Hypothalamus (tissue), 51 donors: Measurements from ENCODE around the gene EIPR1.
A peak's percentile ranks its signal among the peaks of the same experiment; 100 is the strongest.

ENCODE experiments used
- DNase-seq, 51 donors: peaks; one replicate each; lab custom pipeline; 2025; lab: John Stamatoyannopoulos, UW

The EIPR1 gene

DNA sequence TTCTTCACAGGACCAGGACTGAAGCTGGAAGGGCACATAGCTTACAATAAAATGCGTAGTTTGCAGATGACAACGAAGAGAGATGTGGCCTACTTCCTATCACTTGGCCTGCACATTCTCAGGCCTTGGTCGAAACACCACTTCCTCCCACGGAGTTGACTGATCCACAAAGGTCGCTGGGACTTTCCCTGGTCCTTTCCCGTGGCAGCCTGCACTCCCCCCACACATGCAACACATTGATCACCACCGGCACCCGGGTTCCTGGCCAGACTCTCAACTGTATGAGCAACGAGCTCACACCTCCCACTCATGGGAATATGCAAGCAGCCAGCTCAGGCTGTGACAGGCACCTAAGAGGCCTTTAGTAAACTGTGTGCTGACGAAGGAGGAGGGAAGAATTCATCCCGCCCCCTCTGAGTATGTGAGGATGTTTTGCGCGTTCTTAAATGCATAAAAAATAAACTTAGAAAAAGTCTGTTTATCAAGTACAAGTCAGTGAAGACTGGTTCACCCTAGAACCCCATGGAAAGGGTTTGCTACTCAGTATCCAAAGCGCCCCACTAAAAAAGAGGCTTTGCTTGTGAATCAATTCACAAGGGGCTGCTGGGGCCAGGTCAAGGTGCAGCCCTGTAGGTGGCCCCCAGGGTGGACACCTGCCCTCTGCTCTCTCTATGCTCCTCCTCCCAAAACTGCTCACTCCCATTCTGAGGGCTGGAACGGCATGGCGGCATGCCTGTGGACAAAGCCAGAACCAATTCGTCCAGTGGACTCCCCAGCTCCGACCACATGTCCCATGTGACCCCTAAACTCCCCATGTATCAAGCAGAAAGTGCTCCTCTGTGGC is 154.3 kb downstream of the EIPR1 start:
- peak in 2 of 51 donors; percentile 16 to 63 for DNase-seq

DNA sequence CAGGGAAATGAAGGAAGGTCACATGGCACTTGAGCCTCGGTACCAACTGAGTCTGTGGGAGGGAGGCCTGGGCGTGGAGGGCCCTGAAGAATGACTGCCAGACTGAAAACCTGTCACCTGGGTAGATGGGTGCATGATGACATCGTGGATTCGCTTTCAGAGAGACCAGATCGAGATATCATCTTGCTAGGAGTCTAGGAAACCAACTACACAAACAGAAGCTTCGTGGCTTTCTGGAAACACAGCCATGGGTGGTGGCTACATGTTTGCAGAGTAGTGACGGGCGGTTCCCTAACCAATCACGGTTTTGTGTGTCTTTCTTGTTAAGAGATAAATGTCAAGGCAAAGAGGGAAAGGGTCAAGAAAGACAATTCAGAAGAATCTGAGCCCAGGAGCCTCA is 155.0 kb downstream of the EIPR1 start:
- no peak for DNase-seq

DNA sequence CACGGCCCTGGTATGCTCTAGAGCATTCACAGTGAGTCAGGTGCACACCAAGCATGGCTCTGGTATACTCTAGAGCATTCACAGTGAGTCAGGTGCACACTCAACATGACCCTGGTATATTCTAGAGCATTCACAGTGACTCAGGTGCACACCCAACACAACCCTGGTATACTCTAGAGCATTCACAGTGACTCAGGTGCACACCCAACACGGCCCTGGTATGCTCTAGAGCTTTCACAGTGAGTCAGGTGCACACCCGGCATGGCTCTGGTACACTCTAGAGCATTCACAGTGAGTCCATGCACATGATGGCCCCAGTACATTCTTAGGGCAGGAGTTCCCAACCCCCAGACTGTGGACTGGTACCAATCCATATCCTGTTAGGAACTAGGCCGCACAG is 158.1 kb downstream of the EIPR1 start:
- no peak for DNase-seq

DNA sequence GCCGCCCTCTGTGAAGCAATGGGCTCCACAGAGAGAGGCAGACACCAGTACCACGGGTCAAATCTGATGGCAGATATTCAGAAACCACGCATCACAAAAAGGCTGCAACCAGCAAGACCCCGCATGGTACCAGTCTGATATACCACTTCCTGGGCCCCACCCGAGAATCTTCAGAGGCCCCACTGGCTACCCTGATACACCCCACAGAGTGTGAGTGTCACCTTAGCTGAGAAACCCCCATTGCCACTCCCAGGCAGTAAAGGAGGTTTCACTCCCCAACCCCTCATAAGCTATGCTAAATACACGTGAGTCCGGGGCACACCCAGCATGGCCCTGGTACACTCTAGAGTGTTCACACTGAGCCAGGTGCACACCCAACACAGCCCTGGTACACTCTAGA is 160.0 kb downstream of the EIPR1 start:
- DNase-seq: no peak

DNA sequence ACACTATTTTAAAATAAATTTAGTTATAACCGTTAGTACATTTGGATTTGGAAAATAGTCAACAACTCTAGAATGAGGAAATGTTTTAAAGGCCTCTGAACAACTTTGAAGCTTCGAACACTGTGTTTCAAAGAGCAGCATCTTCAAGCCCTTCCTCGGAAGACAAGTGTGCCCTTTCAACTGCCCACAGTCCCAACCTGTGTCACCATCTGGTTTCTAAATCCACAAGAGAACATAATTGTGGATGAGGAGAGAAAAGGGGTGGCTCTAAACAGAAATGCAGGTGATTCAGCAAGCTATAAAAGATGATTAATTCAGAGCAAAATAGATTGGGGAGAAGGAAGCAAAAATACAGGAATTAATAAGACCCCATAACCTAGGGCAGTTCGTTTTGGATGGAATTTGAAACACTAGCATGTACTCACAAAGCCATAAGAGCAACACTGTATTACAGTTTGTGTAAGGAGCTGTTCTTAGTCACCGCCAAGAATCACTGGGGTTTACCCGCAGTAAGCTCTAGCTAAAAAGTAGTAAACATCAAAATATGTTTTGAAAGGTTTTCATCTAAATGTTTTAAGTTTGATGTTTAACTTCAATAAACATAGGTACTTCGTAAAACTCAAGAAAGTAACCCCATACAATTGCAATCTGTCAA is 160.7 kb downstream of the EIPR1 start:
- no peak for DNase-seq

DNA sequence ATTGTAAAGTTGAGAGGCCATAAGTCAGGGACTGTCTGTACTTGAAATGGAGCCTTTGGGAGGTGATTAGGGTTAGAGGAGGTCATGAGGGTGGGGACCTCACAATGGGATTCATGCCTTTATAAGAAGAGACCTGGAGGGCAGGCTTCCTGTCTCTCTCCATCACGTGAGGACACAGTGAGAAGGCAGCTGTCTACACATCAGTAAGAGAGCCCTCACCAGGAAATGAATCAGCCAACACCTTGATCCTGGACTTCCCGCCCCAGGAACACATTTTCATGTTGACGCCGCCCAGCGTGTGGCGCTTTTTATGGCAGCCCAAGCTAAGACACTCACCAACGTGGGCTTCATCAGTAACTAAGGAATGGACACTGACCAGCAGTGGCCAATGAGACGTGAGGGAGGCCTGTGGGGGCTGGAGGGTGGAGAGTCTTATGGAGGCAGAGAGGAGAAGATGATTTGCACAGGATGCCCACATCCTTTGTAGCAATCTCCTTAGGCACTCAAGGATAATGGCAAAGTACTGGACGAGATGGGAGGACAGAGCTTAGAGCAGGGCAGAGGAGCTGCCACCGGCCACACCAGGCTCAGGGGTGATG is 162.7 kb downstream of the EIPR1 start:
- DNase-seq: no peak

DNA sequence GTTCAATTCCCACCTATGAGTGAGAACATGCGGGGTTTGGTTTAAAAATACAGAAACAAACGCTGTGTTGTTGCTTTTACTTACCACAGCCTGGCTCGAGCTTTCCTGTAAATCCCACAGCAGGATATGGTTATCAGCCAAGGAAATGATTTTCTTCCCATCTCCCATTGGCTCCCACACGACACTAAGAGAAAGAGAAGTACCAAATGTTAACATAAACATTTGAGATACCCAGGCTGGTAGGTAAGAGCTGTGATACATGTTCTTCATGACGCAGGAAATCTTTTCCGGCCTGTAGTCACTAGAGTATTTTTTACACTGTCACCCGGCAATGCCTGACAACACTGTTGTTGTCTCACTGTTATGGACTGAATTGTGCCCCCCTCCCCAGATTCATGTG is 163.6 kb downstream of the EIPR1 start:
- no peak for DNase-seq

DNA sequence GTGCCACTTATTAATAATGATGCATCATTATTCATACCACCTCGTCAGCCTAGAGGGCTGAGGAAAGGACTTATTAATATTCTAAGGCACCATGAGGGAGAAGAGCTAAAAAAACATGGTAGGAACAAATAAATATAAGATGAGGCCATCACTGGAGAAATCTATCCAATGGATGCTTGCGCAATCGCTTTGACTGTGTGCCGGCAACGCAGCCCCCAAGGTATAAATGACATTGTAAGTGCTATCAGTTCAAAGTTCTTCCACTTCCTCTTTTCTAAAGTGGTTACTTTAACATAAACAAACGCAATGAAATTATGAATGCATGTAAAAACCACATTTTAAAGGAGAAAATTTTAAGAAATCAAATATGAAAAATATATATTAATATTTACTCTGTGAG is 164.6 kb downstream of the EIPR1 start:
- DNase-seq: no peak

DNA sequence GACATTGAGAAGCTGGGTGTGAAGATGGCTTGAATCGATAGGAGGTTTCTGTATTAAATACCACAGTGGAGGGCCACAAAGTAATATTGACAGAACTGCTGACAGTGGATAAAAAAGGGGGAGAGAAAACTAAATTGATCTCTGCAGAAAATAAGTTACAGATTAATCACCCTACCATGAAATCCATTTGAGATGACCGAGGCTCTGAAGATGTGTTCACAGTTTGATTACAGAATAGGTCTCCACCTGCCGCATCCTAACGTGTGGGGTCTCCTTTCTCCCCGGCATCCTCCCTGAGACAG is 165.6 kb downstream of the EIPR1 start:
- DNase-seq: no peak

DNA sequence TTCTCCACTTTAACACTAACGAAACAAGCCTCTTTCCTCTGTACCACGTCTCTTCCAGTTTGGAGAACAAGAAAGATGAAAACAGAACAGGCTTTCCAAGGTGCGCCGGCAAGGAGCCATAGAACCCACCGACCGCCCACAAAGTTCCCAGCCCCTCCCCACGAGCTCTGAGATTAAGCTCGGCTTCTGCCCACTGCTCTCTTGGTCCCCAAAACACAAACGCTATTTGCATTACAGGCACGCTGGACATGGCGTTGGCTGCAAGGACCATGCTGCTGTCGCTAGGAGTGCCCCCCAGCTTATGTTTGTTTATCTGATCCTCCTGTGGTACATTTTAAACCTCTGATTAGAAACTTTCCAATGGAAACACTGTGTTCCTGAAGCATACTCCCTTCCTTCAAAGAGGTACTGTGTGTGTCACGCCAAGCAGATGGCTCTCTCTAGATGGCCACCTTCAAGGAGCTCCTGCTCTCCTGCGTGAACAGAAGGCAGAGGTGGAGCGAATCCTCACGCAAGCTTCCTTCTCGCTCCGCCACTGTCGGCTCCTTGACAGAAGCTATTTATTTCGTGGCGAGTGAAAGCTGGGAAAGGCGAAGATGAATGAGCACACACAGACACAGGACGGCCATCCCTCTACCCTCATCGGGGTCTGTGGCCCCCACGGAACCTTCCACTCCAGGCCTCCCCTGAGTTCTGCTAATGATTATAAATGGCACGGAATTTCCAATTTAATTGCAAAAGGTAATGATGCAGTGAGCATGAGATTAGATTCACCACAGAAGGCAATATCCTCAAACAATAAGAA is 166.2 kb downstream of the EIPR1 start:
- DNase-seq: no peak

DNA sequence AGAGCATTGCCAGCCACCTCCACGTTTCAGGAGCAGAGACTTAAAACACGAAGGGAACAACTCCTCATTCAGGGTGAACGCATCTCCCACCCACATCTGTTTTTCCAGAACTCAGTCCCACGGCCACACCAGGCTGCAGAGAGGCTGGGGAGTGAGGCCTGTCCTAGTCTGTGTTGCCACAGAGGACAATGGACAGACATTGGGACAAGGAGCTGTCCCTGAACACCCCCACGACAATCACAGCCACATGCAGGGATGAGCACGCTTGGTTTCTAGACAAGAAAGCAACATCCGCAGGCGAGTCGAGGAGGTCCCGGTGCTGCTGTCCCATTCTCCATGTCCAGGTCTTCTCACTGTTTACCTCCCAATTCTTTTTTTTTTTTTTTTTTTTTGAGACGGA is 167.4 kb downstream of the EIPR1 start:
- no peak for DNase-seq

DNA sequence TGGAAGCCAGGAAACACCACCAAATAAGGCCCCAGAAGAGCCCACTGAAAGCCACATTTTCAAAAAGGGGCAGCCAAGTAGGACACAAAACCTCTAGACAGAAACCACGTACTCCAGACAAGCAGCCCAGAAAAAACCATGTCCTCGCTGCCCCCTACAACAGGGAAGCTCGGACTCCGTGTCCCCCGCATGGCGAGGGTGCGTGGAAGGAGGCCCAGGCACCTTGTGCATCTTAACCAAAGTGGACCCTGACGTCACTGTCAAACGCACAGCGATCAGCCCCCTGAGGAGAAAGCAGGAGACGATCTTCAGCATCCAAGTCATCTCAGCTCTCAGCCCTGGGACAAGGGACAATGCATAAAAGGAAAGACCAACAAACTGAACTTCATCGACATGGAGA is 168.4 kb downstream of the EIPR1 start:
- no peak for DNase-seq

DNA sequence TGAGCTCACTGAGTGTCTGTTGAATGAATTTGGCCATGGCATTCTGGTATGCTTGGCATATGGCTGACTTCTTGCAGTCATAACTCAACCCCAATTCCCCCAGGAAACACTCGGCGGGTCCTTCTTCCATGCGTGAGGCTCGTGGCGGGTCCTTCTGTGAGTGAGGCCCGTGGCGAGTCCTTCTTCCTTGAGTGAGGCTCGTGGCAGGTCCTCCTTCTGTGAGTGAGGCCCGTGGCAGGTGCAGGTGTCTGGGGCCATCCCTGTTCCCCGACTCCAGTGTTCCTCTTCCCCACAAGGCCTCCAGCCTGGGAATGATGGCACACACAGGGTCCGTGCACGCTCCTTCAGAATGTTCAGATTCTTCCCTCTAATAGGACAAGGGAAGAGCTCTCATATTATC is 169.0 kb downstream of the EIPR1 start:
- DNase-seq: no peak

DNA sequence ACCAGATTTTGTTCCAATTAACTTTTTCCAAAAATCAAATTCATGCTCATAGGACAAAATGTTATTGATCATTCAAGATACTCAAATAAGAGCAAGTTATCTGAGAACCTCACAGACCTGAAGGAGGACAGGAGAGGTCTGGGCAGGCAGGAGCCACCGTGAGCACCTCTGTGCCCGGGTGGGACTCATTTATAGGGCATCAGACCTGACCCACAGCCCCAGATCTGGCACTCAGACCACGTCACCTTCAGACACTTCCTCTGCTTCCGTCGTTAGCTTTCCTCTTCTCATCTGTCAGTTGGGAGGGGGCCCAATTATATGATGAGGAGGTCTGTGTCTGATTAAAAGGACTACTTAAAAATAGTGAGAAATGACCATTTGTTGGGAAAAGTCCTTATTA is 169.4 kb downstream of the EIPR1 start:
- DNase-seq: no peak

DNA sequence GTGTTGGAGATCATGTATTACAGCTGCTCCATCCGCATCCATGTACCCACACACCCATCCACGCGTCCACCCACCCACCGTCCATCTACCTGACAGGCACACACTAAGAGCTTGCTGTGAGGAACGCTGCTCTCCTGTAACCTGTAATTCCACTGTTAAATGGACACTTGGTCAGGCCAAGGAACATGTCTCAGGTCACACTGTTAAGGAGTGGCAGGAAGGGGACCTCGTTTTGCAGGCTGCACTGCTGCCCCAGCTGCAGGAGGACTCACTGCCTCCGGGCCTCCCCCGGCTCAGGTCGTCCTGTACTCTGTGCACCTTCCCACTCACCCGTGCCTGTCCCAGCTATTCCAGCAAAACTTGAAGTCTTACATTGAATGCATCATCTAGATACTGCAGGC is 170.5 kb downstream of the EIPR1 start:
- no peak for DNase-seq

DNA sequence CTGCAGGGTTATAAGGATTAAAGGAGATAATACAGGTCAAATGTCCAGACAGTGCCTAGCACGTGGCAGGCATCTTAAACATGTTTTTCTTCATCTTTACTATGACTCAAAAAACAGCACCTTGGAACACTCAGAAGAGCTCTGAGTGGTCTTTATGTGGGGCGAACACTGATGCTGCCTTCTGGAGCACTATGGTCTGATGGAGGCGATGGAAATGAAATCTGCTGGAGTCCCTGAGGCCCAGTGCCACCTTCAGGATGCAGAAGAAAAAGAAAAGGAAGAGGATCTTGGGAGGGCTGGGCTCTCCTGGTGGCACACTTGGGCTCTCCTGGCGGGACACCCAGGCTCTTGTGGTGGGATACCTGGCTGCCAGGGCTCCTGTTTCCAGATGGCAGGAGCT is 171.8 kb downstream of the EIPR1 start:
- DNase-seq: no peak

DNA sequence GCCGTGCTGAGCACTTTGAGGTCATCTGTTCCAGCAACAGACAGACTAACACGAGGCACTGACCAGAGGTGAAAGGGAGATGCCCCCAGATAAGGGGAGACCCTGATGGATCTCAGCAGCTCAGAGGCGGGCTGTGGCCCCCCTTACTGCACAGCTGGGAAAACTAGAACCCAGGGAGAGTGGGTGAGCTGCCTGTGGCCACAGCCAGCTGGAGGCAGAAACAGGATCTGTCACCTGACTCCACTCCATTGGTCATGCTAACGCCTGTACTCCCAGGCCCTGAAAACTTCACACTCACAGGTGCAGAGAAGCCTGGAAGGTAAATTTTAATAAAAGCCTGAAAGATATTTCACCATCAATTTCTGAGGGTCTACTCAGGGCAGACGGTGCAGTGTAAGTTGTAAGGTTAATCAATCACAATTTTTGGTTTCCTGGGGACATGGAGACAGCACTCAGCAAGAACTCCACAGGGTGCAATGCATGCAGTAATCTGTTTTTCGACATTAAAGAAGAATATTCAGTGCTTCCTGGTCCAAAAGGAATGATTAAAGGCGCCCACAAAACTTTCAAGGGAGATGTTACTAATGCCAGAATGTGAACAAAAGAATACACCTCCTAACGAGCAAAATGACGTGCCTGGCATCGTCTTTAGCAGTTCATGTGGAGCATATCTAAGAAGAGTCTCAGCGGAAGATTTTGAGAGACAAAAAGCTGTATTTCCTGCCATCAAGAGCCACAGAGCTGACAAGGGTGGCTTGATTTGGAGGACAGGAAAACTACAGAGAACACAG is 173.4 kb downstream of the EIPR1 start:
- peak in 1 of 51 donors; percentile 18 for DNase-seq

DNA sequence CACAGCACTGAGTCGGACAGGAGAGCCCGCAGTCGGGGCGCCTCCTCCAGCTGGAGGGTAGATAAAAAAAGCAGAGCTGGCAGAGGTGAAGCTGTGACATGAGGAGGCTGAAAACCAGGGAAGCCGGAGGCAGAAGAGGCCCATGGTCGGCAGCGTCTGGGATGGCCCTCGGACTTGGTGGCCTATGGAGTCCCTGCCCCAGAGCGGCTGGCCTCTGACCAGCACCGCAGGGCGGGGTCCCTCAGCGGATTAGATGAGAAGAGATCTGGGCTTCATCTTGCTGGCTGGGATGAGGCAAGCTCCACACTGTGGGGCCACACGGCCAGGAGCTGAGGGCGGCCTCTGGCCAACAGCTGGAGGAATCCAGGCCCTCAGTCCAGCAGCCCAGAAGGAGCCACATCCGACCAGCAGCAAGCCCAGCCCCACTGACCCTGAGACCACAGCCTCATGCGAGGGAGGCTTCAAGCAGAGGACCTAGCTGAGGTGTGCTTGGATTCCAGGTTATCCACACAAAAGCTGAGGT is 174.1 kb downstream of the EIPR1 start:
- DNase-seq: no peak

DNA sequence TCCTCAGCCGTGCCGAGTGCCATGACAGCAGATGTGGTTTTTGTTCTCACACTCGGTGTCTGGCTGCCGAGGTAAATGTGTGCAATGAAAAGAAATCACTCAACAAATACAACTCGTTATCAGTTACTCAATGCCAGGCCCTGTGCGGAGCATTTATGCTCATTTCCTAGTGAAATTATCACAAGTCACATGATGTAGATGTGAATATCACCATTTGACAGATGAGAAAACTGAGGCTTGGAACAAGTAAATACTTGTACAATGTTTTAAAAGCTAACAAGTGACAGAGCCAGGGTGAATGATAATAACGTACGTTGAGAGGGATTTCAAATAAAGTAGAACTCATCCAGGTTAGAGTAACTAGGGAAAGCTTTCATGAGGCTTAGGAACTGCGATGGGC is 174.7 kb downstream of the EIPR1 start:
- DNase-seq: no peak

DNA sequence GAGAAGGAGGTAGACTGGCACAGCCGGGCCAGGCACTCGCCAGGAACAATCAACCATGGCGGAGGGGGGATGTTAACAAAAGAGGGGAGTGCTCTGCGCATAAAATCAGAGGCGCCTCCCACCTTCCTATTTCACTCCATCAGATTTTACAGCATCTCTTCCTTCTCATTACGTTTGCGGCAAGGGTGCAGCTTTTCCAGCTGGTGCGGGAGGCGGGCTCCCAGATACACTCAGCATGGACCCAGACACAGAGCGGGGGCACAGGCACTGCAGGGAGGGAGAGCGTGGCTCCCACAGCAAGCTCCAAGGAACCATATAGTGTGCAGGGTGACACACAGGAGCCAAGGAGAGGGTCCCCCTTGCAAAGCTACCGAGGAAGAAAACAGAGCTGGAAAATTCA is 176.3 kb downstream of the EIPR1 start:
- DNase-seq: peak in 2 of 51 donors; percentile 33 to 56
